HG03108 (cell line): ENCODE data around the gene ARHGAP22.
"Not testable (repeated sequence)": the region's sequence is repeated elsewhere in the genome, so short reads cannot be mapped to it uniquely, and the experiment has no call there.

Source experiments
- ATAC-seq: cut with Tn5 transposase; IDR thresholded peaks from one replicate; pipeline ENCODE4 v1.9.1; 2021; ENCODE audit warnings: moderate library complexity; ENCODE audit not compliant: unreplicated experiment

Gene ARHGAP22

GRCh38 chr10:48442090-48442808, 162.6 kb downstream of the ARHGAP22 start:
- no peak for ATAC-seq

GRCh38 chr10:48440771-48441170, 164.1 kb downstream of the ARHGAP22 start:
- no peak for ATAC-seq

- no peak for ATAC-seq
Observed at GRCh38 chr10:48439581-48440041, 165.3 kb downstream of the ARHGAP22 start.

- ATAC-seq = no peak
Observed at GRCh38 chr10:48439031-48439430, 165.8 kb downstream of the ARHGAP22 start.

- ATAC-seq = no peak
Observed at GRCh38 chr10:48437546-48437945, 167.3 kb downstream of the ARHGAP22 start.

GRCh38 chr10:48431871-48432270, 173.0 kb downstream of the ARHGAP22 start:
- no peak for ATAC-seq

- no peak for ATAC-seq
Observed at GRCh38 chr10:48430402-48430993, 174.4 kb downstream of the ARHGAP22 start.

- no peak for ATAC-seq
Observed at GRCh38 chr10:48429309-48429708, 175.6 kb downstream of the ARHGAP22 start.

- ATAC-seq = no peak
Observed at GRCh38 chr10:48428896-48429295, 176.0 kb downstream of the ARHGAP22 start.

- ATAC-seq = no peak
Observed at GRCh38 chr10:48423884-48424283, 181.0 kb downstream of the ARHGAP22 start.

GRCh38 chr10:48421862-48422261, 183.0 kb downstream of the ARHGAP22 start:
- not testable (repeated sequence) for ATAC-seq

- ATAC-seq = no peak
Observed at GRCh38 chr10:48419714-48420113, 185.2 kb downstream of the ARHGAP22 start.

GRCh38 chr10:48418189-48418788, 186.6 kb downstream of the ARHGAP22 start:
- ATAC-seq = no peak

GRCh38 chr10:48417374-48417773, 187.5 kb downstream of the ARHGAP22 start:
- no peak for ATAC-seq

- ATAC-seq = no peak
Observed at GRCh38 chr10:48416584-48417232, 188.2 kb downstream of the ARHGAP22 start.

- no peak for ATAC-seq
Observed at GRCh38 chr10:48414778-48415177, 190.1 kb downstream of the ARHGAP22 start.

GRCh38 chr10:48414160-48414559, 190.7 kb downstream of the ARHGAP22 start:
- no peak for ATAC-seq

- ATAC-seq = no peak
Observed at GRCh38 chr10:48412933-48413332, 191.9 kb downstream of the ARHGAP22 start.

GRCh38 chr10:48412081-48412480, 192.8 kb downstream of the ARHGAP22 start:
- ATAC-seq = no peak

- no peak for ATAC-seq
Observed at GRCh38 chr10:48411510-48411909, 193.4 kb downstream of the ARHGAP22 start.

GRCh38 chr10:48410503-48410902, 194.4 kb downstream of the ARHGAP22 start:
- ATAC-seq = no peak

- ATAC-seq = no peak
Observed at GRCh38 chr10:48406658-48407057, 198.2 kb downstream of the ARHGAP22 start.
